Fibroblast of mammary gland (primary cell): ENCODE measurements around the gene NDST4.
"Not testable (repeated sequence)": the region's sequence is repeated elsewhere in the genome, so short reads cannot be mapped to it uniquely, and the experiment has no call there.

Experiments used
- DNase-seq: peaks from one replicate; pipeline ENCODE4 v3.0.0-alpha.2; 2010; ENCODE audit warnings: low read depth
- H3K4me3 ChIP-seq: 2 replicates; pipeline ENCODE4 v1.5.1; 2011; ENCODE audit warnings: low read depth, mild to moderate bottlenecking, low read length, moderate library complexity; ENCODE audit not compliant: control insufficient read depth
- CTCF ChIP-seq: conservative IDR thresholded peaks from 2 replicates; pipeline ENCODE4 v1.5.1; 2011; ENCODE audit warnings: low read depth, low read length, inconsistent platforms; ENCODE audit not compliant: control insufficient read depth, insufficient read depth

The NDST4 gene

GRCh38 chr4:115028682-115029410 is 84.6 kb downstream of the NDST4 start:
- no peak for TF ChIP-seq CTCF
- DNase-seq: no peak
- H3K4me3 ChIP-seq: no peak overlapping the region

- no peak for TF ChIP-seq CTCF
- DNase-seq: no peak
- no peak overlapping the region for H3K4me3 ChIP-seq
Observed at GRCh38 chr4:114999880-115000279, 113.5 kb downstream of the NDST4 start.

- H3K4me3 ChIP-seq: no peak overlapping the region
- peak; percentile 54 for DNase-seq
- TF ChIP-seq CTCF: no peak
Observed at GRCh38 chr4:114998316-114998715, 115.1 kb downstream of the NDST4 start.

- TF ChIP-seq CTCF: no peak
- DNase-seq: no peak
- no peak overlapping the region for H3K4me3 ChIP-seq
Observed at GRCh38 chr4:114997576-114998247, 115.7 kb downstream of the NDST4 start.

- TF ChIP-seq CTCF: no peak
- no peak overlapping the region for H3K4me3 ChIP-seq
- DNase-seq: no peak
Observed at GRCh38 chr4:114986133-114986532, 127.3 kb downstream of the NDST4 start.

GRCh38 chr4:114980932-114981708 is 132.3 kb downstream of the NDST4 start:
- peak; percentile 73 for DNase-seq
- TF ChIP-seq CTCF: no peak
- H3K4me3 ChIP-seq: no peak overlapping the region

GRCh38 chr4:114980399-114980798 is 133.0 kb downstream of the NDST4 start:
- not testable (repeated sequence) for DNase-seq

More at GRCh38 chr4:114980399-114980798, 133.0 kb downstream of the NDST4 start:
- not testable (repeated sequence) for H3K4me3 ChIP-seq
